CD14-positive monocyte (primary cell): ENCODE results near the gene AZIN2. TPM values are rescaled to one million over a fixed set of nuclear protein-coding genes. Genes with fewer than 3 reads are reported as not detected.

Experiments
- DNase-seq, 3 donors: peaks; one replicate each; pipeline ENCODE4 v3.0.0-alpha.2; 2011 to 2022
- H2AFZ ChIP-seq: 2 replicates; pipeline ENCODE4 v1.6.0; 2012; ENCODE audit warnings: mild to moderate bottlenecking, low read depth, low read length, inconsistent platforms; ENCODE audit not compliant: insufficient read depth, poor library complexity, severe bottlenecking
- H3K27ac ChIP-seq, 2 donors: 1 replicate in 1 of 2; 2 replicates in 1 of 2; pipeline ENCODE4 v1.5.1; 2012 to 2013; ENCODE audit warnings: low read length in 2 of 2, control low read depth in 1 of 2, inconsistent platforms in 1 of 2, low read depth in 1 of 2, mild to moderate bottlenecking in 1 of 2
- H3K27me3 ChIP-seq, 2 donors: one replicate each; pipeline versions ENCODE4 v1.6.0 to v1.6.1; 2011 to 2013; ENCODE audit warnings: low read length in 2 of 2; ENCODE audit not compliant: control insufficient read depth in 2 of 2, insufficient read depth in 2 of 2
- H3K36me3 ChIP-seq, 2 donors: replicated peaks in 1 of 2; 1 replicate in 1 of 2; 2 replicates in 1 of 2; pipeline versions ENCODE4 v1.5.1 to v1.6.1; 2012 to 2013; ENCODE audit warnings: low read length in 2 of 2, control low read depth in 1 of 2, inconsistent platforms in 1 of 2, mild to moderate bottlenecking in 1 of 2; ENCODE audit not compliant: insufficient read depth in 2 of 2, control insufficient read depth in 1 of 2
- H3K4me1 ChIP-seq, 2 donors: 1 replicate in 1 of 2; 2 replicates in 1 of 2; pipeline versions ENCODE4 v1.5.1 to v1.6.1; 2012 to 2013; ENCODE audit warnings: low read length in 2 of 2, control low read depth in 1 of 2, inconsistent platforms in 1 of 2, mild to moderate bottlenecking in 1 of 2, moderate library complexity in 1 of 2; ENCODE audit not compliant: insufficient read depth in 2 of 2, control insufficient read depth in 1 of 2
- H3K4me2 ChIP-seq: replicated peaks from 2 replicates; pipeline ENCODE3; 2012; ENCODE audit warnings: low read length, moderate library complexity, mild to moderate bottlenecking; ENCODE audit not compliant: poor library complexity, severe bottlenecking; ENCODE audit errors: extremely low read depth
- H3K4me3 ChIP-seq, 3 experiments: fragments of 200-600 bp in 1 of 3; sonication (generic) in 1 of 3; replicated peaks in 1 of 3; 1 replicate in 2 of 3; 2 replicates in 1 of 3; pipeline ENCODE4 v1.5.1; 2011 to 2013; ENCODE audit warnings: low read length in 3 of 3, mild to moderate bottlenecking in 3 of 3, control low read depth in 2 of 3, low read depth in 2 of 3, inconsistent platforms in 1 of 3, moderate library complexity in 1 of 3
- H3K79me2 ChIP-seq: 2 replicates; pipeline ENCODE4 v1.6.0; 2012; ENCODE audit warnings: mild to moderate bottlenecking, control low read depth, inconsistent platforms, low read length, moderate library complexity; ENCODE audit not compliant: insufficient read depth
- H3K9ac ChIP-seq: 2 replicates; pipeline ENCODE4 v1.6.0; 2017; ENCODE audit warnings: low read length, mild to moderate bottlenecking; ENCODE audit not compliant: insufficient read depth, poor library complexity, severe bottlenecking
- H3K9me3 ChIP-seq, 2 donors: replicated peaks in 1 of 2; 1 replicate in 1 of 2; 2 replicates in 1 of 2; pipeline versions ENCODE4 v1.5.1 to v1.6.1; 2012 to 2013; ENCODE audit warnings: low read length in 2 of 2, control low read depth in 1 of 2; ENCODE audit not compliant: control insufficient read depth in 1 of 2, insufficient read depth in 1 of 2
- H4K20me1 ChIP-seq: 2 replicates; pipeline ENCODE4 v1.6.0; 2012; ENCODE audit warnings: mild to moderate bottlenecking, low read length, control low read depth, moderate library complexity; ENCODE audit not compliant: insufficient read depth
- H3K27ac Mint-ChIP-seq, 7 donors: one replicate each; pipeline ENCODE4 v1.8.0; 2020; ENCODE audit warnings: mild to moderate bottlenecking in 7 of 7, mixed read lengths in 7 of 7, moderate library complexity in 6 of 7, inconsistent platforms in 2 of 7
- H3K27me3 Mint-ChIP-seq, 3 donors: one replicate each; pipeline ENCODE4 v1.8.0; 2021 to 2022; ENCODE audit warnings: low read depth in 3 of 3, mild to moderate bottlenecking in 3 of 3, mixed read lengths in 3 of 3, moderate library complexity in 3 of 3, inconsistent platforms in 1 of 3
- H3K36me3 Mint-ChIP-seq, 2 donors: one replicate each; pipeline ENCODE4 v1.8.0; 2020; ENCODE audit warnings: mixed read lengths in 2 of 2, inconsistent platforms in 1 of 2, mild to moderate bottlenecking in 1 of 2
- H3K4me1 Mint-ChIP-seq: one replicate; pipeline ENCODE4 v1.8.0; 2020; ENCODE audit warnings: mild to moderate bottlenecking, mixed read lengths
- H3K4me3 Mint-ChIP-seq, 2 donors: one replicate each; pipeline ENCODE4 v1.8.0; 2020; ENCODE audit warnings: mild to moderate bottlenecking in 2 of 2, mixed read lengths in 2 of 2, moderate library complexity in 1 of 2
- H3K9me3 Mint-ChIP-seq, 7 donors: one replicate each; pipeline ENCODE4 v1.8.0; 2020 to 2022; ENCODE audit warnings: mixed read lengths in 7 of 7, mild to moderate bottlenecking in 6 of 7, moderate library complexity in 6 of 7, inconsistent platforms in 2 of 7
- CTCF ChIP-seq: fragments of 200-600 bp; IDR thresholded peaks from one replicate; pipeline ENCODE4 v1.8.0; 2022; ENCODE audit warnings: antibody characterized with exemption, mild to moderate bottlenecking
- WGBS: methylation state at CpG from one replicate; pipeline ENCODE4 v1.1.5; 2013; ENCODE audit warnings: missing lambda C conversion rate; ENCODE audit not compliant: insufficient coverage; 5-methylcytosine and 5-hydroxymethylcytosine counted together
- intact Hi-C, 2 donors: fragments of 100-400 bp; cut with micrococcal nuclease; formaldehyde crosslinking; loops; one replicate each; pipeline versions ENCODE4 v1.15.0 to v1.15.1; 2023
- polyA plus RNA-seq, 3 donors: library from polyadenylated mRNA; depleted of rRNA in 1 of 3; unstranded in 2 of 3; stranded (reverse) in 1 of 3; fragments of 300-500 nt in 2 of 3; fragments of >200 nt in 1 of 3; fragmentation: Illumina TruSeq in 2 of 3; gene quantifications; 1 replicate in 2 of 3; 2 replicates in 1 of 3; pipeline ENCODE4 v1.2.3, GENCODE V29; 2012 to 2021

The AZIN2 gene
- polyA plus RNA-seq, 3 donors = 0.03 to 0.89 TPM; not detected in 1

- Mint-ChIP-seq H3K27ac (no peak overlapping the region), H3K4me3 (no peak overlapping the region), H3K27me3 (peaks cover 3 to 8% (median 8%) of the 10 kb centered on the region in 3 donors), H3K36me3 (peaks cover 44 to 49% of the 10 kb centered on the region in 2 donors), H3K9me3 (no peaks in the 10 kb centered on the region), H3K4me1 (peaks cover 7% of the 10 kb centered on the region)
- TF ChIP-seq CTCF = no peak
- no peaks in the 10 kb centered on the region for H3K79me2 ChIP-seq
- no peaks in the 10 kb centered on the region for H3K27me3 ChIP-seq
- H3K4me3 ChIP-seq = no peak overlapping the region
- DNase-seq = no peak
- H3K4me2 ChIP-seq = no peak overlapping the region
- H3K4me1 ChIP-seq = no peaks in the 10 kb centered on the region
- intact Hi-C loops = no loop called here
- WGBS = no CpG with 5 or more reads among the region's 3 CpGs
- peaks cover 9 to 32% of the 10 kb centered on the region in 2 donors for H3K36me3 ChIP-seq
- H2AFZ ChIP-seq = no peak overlapping the region
- no peak overlapping the region for H3K27ac ChIP-seq
- H3K9ac ChIP-seq = no peak overlapping the region
- no peaks in the 10 kb centered on the region for H3K9me3 ChIP-seq
- H4K20me1 ChIP-seq = no peaks in the 10 kb centered on the region
Observed at GRCh38 chr1:33158366-33158765, 77.4 kb downstream of the AZIN2 start.

DNA sequence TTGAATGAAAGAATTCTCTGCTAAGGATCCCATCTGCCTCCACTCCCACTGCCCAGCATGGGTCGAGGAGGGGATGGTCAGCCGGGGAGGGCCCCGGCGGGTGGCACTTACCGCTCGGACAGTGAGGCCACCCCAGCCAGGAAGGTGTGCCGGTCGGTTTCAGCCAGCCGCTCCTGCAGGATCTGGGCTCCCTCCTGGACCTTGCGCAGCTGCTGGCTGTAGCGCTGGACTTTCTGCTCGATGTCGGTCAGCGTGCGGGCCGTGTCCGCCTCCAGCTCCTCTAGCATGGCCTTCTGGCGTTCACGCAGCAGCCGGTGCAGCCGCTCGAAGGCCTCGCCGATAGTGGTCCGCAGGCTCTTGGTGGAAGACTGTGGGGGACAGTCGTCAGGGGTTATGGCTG is 78.6 kb downstream of the AZIN2 start:
- no peak overlapping the region for H3K27ac ChIP-seq
- Mint-ChIP-seq H3K36me3 (peaks cover 43 to 48% of the 10 kb centered on the region in 2 donors), H3K4me3 (no peak overlapping the region), H3K27me3 (peaks cover 3 to 11% (median 8%) of the 10 kb centered on the region in 3 donors), H3K9me3 (no peaks in the 10 kb centered on the region), H3K4me1 (peaks cover 7% of the 10 kb centered on the region), H3K27ac (no peak overlapping the region)
- no peaks in the 10 kb centered on the region for H4K20me1 ChIP-seq
- H3K9ac ChIP-seq = no peak overlapping the region
- H3K79me2 ChIP-seq = no peaks in the 10 kb centered on the region
- H3K27me3 ChIP-seq = no peaks in the 10 kb centered on the region
- H3K4me3 ChIP-seq = no peak overlapping the region
- no peaks in the 10 kb centered on the region for H3K9me3 ChIP-seq
- no peak overlapping the region for H2AFZ ChIP-seq
- intact Hi-C loops = no loop called here
- peaks cover 9 to 32% of the 10 kb centered on the region in 2 donors for H3K36me3 ChIP-seq
- no peak for DNase-seq
- no peak for TF ChIP-seq CTCF
- 98% methylated on average over 26 of the region's 26 CpGs for WGBS
- no peaks in the 10 kb centered on the region for H3K4me1 ChIP-seq
- H3K4me2 ChIP-seq = no peak overlapping the region
